ENCODE measurements around the gene RCN2.

DNA sequence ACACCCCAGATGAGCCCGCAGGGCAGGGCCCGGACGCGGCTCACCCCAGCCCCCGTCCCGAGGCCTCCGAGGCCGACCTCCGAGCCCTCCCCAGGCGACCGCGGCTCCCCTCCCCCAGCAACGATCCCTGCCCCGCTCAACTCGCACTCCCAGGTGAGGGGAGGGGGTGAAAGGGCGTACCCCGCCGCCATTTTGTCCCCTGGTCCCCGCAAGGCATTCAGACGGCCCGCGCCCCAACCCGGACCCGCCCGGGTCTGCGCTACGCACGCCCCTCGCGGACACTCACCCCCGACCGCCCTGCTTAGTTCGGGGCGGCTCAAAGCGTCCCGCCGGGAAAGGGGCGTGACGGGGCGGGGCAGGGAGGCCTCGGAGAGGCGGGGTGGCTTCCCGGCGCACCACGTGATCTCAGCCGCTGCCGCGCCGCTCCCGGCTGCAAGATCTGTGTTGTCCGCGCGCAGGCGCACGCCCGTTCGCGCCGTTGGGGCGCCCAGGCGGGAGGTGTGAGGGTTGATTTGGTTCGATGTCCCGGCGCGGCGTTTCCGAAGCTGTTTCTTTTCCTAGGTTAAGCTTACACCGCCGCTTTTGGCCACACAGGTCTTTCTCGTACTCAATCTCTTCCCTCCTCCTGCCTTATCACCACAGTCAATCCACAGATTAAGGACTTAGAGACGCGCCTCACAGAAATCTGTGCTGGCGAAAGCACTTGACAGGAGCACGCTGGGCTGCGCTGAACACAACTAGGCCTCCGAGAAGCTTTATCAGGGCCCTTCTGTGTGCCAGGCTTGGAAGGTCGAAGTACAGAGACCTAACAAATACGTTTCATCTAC, 26.3 kb upstream of the RCN2 start, which contains the start of gene SCAPER:
- TF ChIP-seq, protein P1, sequence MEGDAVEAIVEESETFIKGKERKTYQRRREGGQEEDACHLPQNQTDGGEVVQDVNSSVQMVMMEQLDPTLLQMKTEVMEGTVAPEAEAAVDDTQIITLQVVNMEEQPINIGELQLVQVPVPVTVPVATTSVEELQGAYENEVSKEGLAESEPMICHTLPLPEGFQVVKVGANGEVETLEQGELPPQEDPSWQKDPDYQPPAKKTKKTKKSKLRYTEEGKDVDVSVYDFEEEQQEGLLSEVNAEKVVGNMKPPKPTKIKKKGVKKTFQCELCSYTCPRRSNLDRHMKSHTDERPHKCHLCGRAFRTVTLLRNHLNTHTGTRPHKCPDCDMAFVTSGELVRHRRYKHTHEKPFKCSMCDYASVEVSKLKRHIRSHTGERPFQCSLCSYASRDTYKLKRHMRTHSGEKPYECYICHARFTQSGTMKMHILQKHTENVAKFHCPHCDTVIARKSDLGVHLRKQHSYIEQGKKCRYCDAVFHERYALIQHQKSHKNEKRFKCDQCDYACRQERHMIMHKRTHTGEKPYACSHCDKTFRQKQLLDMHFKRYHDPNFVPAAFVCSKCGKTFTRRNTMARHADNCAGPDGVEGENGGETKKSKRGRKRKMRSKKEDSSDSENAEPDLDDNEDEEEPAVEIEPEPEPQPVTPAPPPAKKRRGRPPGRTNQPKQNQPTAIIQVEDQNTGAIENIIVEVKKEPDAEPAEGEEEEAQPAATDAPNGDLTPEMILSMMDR (conservative IDR thresholded peaks at IDR 0.05 in 1 of 2, IDR thresholded peaks at IDR 0.05 in 1 of 2; ENCODE audit: low read depth in 1 of 2, low read length in 2 of 2): no peak
- no peak for TF ChIP-seq EZH2 (IDR thresholded peaks at IDR 0.05; ENCODE audit: low read length, missing control alignments)

Measured in fibroblast of lung (primary cell).